HepG2 (cell line): ENCODE measurements around the gene CALML6. TPM values are rescaled to one million over a fixed set of nuclear protein-coding genes. Genes with fewer than 3 reads are reported as not detected.
A peak's percentile ranks its signal among the peaks of the same experiment; 100 is the strongest.

ENCODE experiments used
- ATAC-seq: fragments of 200-7000 bp; cut with Tn5 transposase; 3 replicates; pipeline ENCODE4 v1.9.1; 2020; ENCODE audit warnings: mild to moderate bottlenecking, moderate library complexity
- BruUV-seq: library from RNA; stranded (reverse); fragments of 400-500 nt; replicated peaks from 2 replicates; lab custom pipeline; 2021; lab: Mats Ljungman, UMichigan
- CTCF ChIA-PET: fragments of 300-600 bp; formaldehyde crosslinking; extraction: SDS; loops from one replicate; lab custom pipeline; 2021; ENCODE audit warnings: low total read pairs, inconsistent platforms, low intra/inter-chr PET ratio; lab: Yijun Ruan, JAX
- POLR2A ChIA-PET: fragments of 350-600 bp; sonication (Branson Sonifier 250); formaldehyde crosslinking; loops from one replicate; lab custom pipeline; 2020; ENCODE audit warnings: antibody characterized with exemption, inconsistent platforms; lab: Yijun Ruan, JAX
- DNase-seq: peaks from one replicate; pipeline ENCODE4 v3.0.0-alpha.2; 2015; ENCODE audit warnings: low spot score
- FAIRE-seq: peaks from 3 replicates; lab custom pipeline; 2011; peaks lifted over from hg19 to GRCh38; lab: Jason Lieb, UNC
- H2AFZ ChIP-seq: one replicate; pipeline ENCODE4 v1.6.1; 2011; ENCODE audit warnings: low read length, inconsistent platforms
- H3K27ac ChIP-seq: fragments of 300-600 bp; 3 replicates; pipeline ENCODE4 v1.8.0; 2011; ENCODE audit warnings: mixed run types, mild to moderate bottlenecking, mixed read lengths, low read length, inconsistent platforms; ENCODE audit not compliant: insufficient read depth; ENCODE audit errors: extremely low read length
- H3K27me3 ChIP-seq, 2 experiments: fragments of 200-600 bp in 1 of 2; 2 replicates in 1 of 2; 3 replicates in 1 of 2; pipeline versions ENCODE4 v1.6.0 to v1.8.0; 2011; ENCODE audit warnings: low read length in 2 of 2, mild to moderate bottlenecking in 2 of 2, moderate library complexity in 2 of 2, inconsistent platforms in 1 of 2; ENCODE audit not compliant: insufficient read depth in 2 of 2, control insufficient read depth in 1 of 2
- H3K36me3 ChIP-seq, 2 experiments: fragments of 200-600 bp in 1 of 2; replicated peaks in 1 of 2; 2 replicates in 1 of 2; 3 replicates in 1 of 2; pipeline versions ENCODE4 v1.5.1 to v1.8.0; 2011; ENCODE audit warnings: low read length in 2 of 2, inconsistent platforms in 1 of 2; ENCODE audit not compliant: insufficient read depth in 2 of 2, control insufficient read depth in 1 of 2
- H3K4me1 ChIP-seq: 2 replicates; pipeline ENCODE4 v1.5.1; 2012; ENCODE audit warnings: low read length, inconsistent platforms; ENCODE audit not compliant: insufficient read depth
- H3K4me2 ChIP-seq: 2 replicates; pipeline ENCODE4 v1.6.0; 2011; ENCODE audit warnings: low read depth, low read length, inconsistent platforms
- H3K4me3 ChIP-seq, 3 experiments: fragments of 200-600 bp in 1 of 3; sonication (generic), shearing (Covaris generic) in 1 of 3; replicated peaks in 1 of 3; 2 replicates each; pipeline ENCODE4 v1.5.1; 2011 to 2016; ENCODE audit warnings: low read length in 3 of 3, inconsistent platforms in 2 of 3, low read depth in 2 of 3, mild to moderate bottlenecking in 2 of 3, control low read depth in 1 of 3, mixed read lengths in 1 of 3; ENCODE audit not compliant: insufficient read depth in 1 of 3
- H3K79me2 ChIP-seq: one replicate; pipeline ENCODE4 v1.6.1; 2011; ENCODE audit warnings: low read length, inconsistent platforms; ENCODE audit not compliant: insufficient read depth
- H3K9ac ChIP-seq: 2 replicates; pipeline ENCODE4 v1.6.0; 2011; ENCODE audit warnings: mild to moderate bottlenecking, low read depth, low read length, inconsistent platforms; ENCODE audit not compliant: insufficient read depth
- H3K9me3 ChIP-seq: 2 replicates; pipeline ENCODE4 v1.5.1; 2012; ENCODE audit warnings: mild to moderate bottlenecking, low read length
- H4K20me1 ChIP-seq: 2 replicates; pipeline ENCODE4 v1.6.0; 2011; ENCODE audit warnings: inconsistent platforms, mild to moderate bottlenecking, low read length, moderate library complexity; ENCODE audit not compliant: insufficient read depth
- CENPT ChIP-seq: sonication (generic); formaldehyde crosslinking; IDR thresholded peaks from 2 replicates; pipeline ENCODE4 v1.8.0; 2022; ENCODE audit warnings: low read depth, mild to moderate bottlenecking, moderate library complexity, missing genetic modification reagents
- EP300 ChIP-seq, 3 experiments: sonication (generic) in 1 of 3; formaldehyde crosslinking in 1 of 3; IDR thresholded peaks; 2 replicates each; pipeline versions ENCODE4 v1.5.1 to v1.6.1; 2011 to 2020; ENCODE audit warnings: low read depth in 2 of 3, low read length in 2 of 3, borderline replicate concordance in 1 of 3, improper control_type of control experiment in 1 of 3, mild to moderate bottlenecking in 1 of 3, missing genetic modification reagents in 1 of 3, moderate library complexity in 1 of 3
- HHEX ChIP-seq: IDR thresholded peaks from 2 replicates; pipeline ENCODE4 v1.6.1; 2016; ENCODE audit warnings: control low read depth
- IKZF1 ChIP-seq: fragments of 450-650 bp; IDR thresholded peaks from 2 replicates; pipeline ENCODE4 v1.7.1; 2016
- KDM1A ChIP-seq: IDR thresholded peaks from 2 replicates; pipeline ENCODE4 v1.6.1; 2016; ENCODE audit warnings: missing compliant biosample characterization
- KMT2B ChIP-seq: IDR thresholded peaks from 2 replicates; pipeline ENCODE4 v1.6.1; 2016; ENCODE audit warnings: missing genetic modification reagents, missing compliant biosample characterization
- MTF1 ChIP-seq: sonication (generic); formaldehyde crosslinking; IDR thresholded peaks from 2 replicates; pipeline ENCODE4 v1.5.0; 2020; ENCODE audit warnings: missing genetic modification reagents
- MXI1 ChIP-seq: IDR thresholded peaks from 3 replicates; pipeline ENCODE4 v1.6.1; 2012; ENCODE audit warnings: low read depth, low read length, inconsistent platforms, borderline replicate concordance
- NFIB ChIP-seq: sonication (generic); formaldehyde crosslinking; IDR thresholded peaks from 2 replicates; pipeline ENCODE4 v1.9.0; 2021; ENCODE audit warnings: missing genetic modification reagents, mild to moderate bottlenecking, borderline replicate concordance
- NFYC ChIP-seq: IDR thresholded peaks from 2 replicates; pipeline ENCODE4 v1.6.1; 2016; ENCODE audit warnings: missing genetic modification reagents, missing compliant biosample characterization
- NRL ChIP-seq: sonication (generic); formaldehyde crosslinking; IDR thresholded peaks from 2 replicates; pipeline ENCODE4 v1.5.0; 2020; ENCODE audit warnings: missing genetic modification reagents, mild to moderate bottlenecking, moderate library complexity, borderline replicate concordance
- TBL1XR1 ChIP-seq: fragments of 150-350 bp; IDR thresholded peaks from 2 replicates; pipeline ENCODE4 v1.6.1; 2014; ENCODE audit warnings: borderline replicate concordance, low read length; ENCODE audit not compliant: partially characterized antibody
- TCF7 ChIP-seq: sonication (generic); IDR thresholded peaks from 2 replicates; pipeline ENCODE4 v1.6.1; 2016; ENCODE audit warnings: antibody characterized with exemption, low read depth
- ZBTB7A ChIP-seq: sonication (generic); formaldehyde crosslinking; IDR thresholded peaks from 2 replicates; pipeline ENCODE4 v1.8.0; 2022; ENCODE audit warnings: mild to moderate bottlenecking, missing genetic modification reagents
- ZMYM2 ChIP-seq: sonication (generic); formaldehyde crosslinking; IDR thresholded peaks from 2 replicates; pipeline ENCODE4 v1.8.0; 2022; ENCODE audit warnings: mild to moderate bottlenecking, missing genetic modification reagents
- ZNF124 ChIP-seq: sonication (generic); formaldehyde crosslinking; IDR thresholded peaks from 2 replicates; pipeline ENCODE4 v1.4.0; 2020; ENCODE audit warnings: missing genetic modification reagents
- ZNF382 ChIP-seq: sonication (generic); formaldehyde crosslinking; IDR thresholded peaks from 2 replicates; pipeline ENCODE4 v1.5.0; 2020; ENCODE audit warnings: missing genetic modification reagents, mild to moderate bottlenecking, borderline replicate concordance
- WGBS: methylation state at CpG from one replicate; pipeline ENCODE4 v1.1.6; 2017; ENCODE audit warnings: low lambda C conversion rate; 5-methylcytosine and 5-hydroxymethylcytosine counted together
- in situ Hi-C: cut with HindIII; loops from 2 replicates; pipeline ENCODE4 v1.10.0; 2017; ENCODE audit warnings: low pct_unique_long_range_greater_than_20kb; ENCODE audit not compliant: extremely low pct_ligation_motif_present
- intact Hi-C: fragments of 100-400 bp; cut with micrococcal nuclease; formaldehyde crosslinking; loops from one replicate; pipeline ENCODE4 v1.10.0; 2022; ENCODE audit not compliant: unreplicated experiment
- polyA plus RNA-seq, 8 experiments: library from polyadenylated mRNA; depleted of rRNA in 3 of 8; stranded (reverse) in 7 of 8; unstranded in 1 of 8; fragments of >200 nt; fragmentation: Illumina TruSeq in 4 of 8; extraction: Trizol in 4 of 8; gene quantifications; 2 replicates each; pipeline versions ENCODE4 v1.2.1 to v1.2.3, GENCODE V29; 2011 to 2016; ENCODE audit warnings: low read depth in 4 of 8, missing spikeins in 1 of 8, mixed read lengths in 1 of 8; ENCODE audit not compliant: insufficient read depth in 1 of 8
- total RNA-seq, 5 experiments: library from RNA; depleted of rRNA; stranded (reverse); fragments of >200 nt; fragmentation: Illumina TruSeq; extraction: Trizol; gene quantifications; 2 replicates each; pipeline ENCODE4 v1.2.3, GENCODE V29; 2016; ENCODE audit warnings: low read depth in 1 of 5
- TF ChIP-seq, protein P1 (sequence below): sonication (generic); formaldehyde crosslinking; IDR thresholded peaks from 2 replicates; pipeline ENCODE4 v1.9.0; 2021; ENCODE audit warnings: missing genetic modification reagents, borderline replicate concordance
- TF ChIP-seq, protein P2 (sequence below): fragments of 450-650 bp; IDR thresholded peaks from 2 replicates; pipeline ENCODE4 v1.6.1; 2016
- TF ChIP-seq, protein P3 (sequence below): sonication (generic); formaldehyde crosslinking; IDR thresholded peaks from 2 replicates; pipeline ENCODE4 v1.4.0; 2020; ENCODE audit warnings: mild to moderate bottlenecking, missing genetic modification reagents

The CALML6 gene
- total and polyA plus RNA-seq, 2 of the 13 experiments (the other 11 are each of a cell fraction or from before 2014, with no cell fraction given), result 0.11 to 0.12 TPM

DNA sequence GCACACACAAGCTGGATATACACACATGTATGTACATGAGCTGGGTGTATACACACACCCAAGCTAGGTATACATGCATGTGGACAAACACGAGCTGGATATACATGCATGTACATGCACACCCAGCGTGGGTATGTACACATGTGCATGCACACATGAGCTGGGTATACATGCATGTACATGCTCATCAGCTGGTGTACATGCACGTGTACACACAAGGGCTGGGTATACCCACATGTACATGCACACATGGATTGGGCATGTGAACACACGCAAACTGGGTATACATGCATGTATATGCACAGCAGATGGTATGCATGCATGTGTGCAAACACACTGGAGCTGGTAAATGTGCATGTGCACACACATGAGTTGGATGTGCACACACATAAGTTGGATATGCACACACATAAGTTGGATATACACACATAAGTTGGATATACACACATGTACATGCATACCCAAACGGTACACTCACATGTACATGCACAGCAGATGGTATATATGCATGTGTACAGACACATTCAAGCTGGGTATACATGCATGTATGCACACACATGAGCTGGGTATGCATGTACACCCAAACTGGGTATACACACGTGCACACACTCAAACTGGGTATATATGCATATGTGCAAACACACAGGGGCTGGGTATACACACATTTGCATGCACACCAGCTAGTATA lies 16.7 kb upstream of the CALML6 start:
- BruUV-seq, result no TSS peak
- FAIRE-seq, result no peak
- TF ChIP-seq TBL1XR1 (peak; percentile 9), ZBTB7A (CRISPR knock-in tag) (0 out of 2 replicates have a peak, but pooled peaks have one; percentile 52), ZNF382 (CRISPR knock-in tag) (no peak), NFIB (CRISPR knock-in tag) (peak; percentile 88; the same call in 1 of the 2 replicates), HHEX (CRISPR knock-in tag) (no peak), MTF1 (no peak), CENPT (no peak), EP300 (IDR thresholded peaks at IDR 0.05; ENCODE audit: low read depth in 2 of 2, low read length in 2 of 2) (no peak), EP300 (CRISPR knock-in tag; IDR thresholded peaks at IDR 0.05; ENCODE audit: borderline replicate concordance) (no peak), NFYC (CRISPR knock-in tag) (no peak), KMT2B (CRISPR knock-in tag) (no peak), MXI1 (peak; percentile 63; the same call in 2 of the 3 replicates), ZMYM2 (peak; percentile 51), KDM1A (CRISPR knock-in tag) (no peak), NRL (CRISPR knock-in tag) (no peak), IKZF1 (no peak), ZNF124 (CRISPR knock-in tag) (no peak), TCF7 (no peak)
- TF ChIP-seq, protein P1, sequence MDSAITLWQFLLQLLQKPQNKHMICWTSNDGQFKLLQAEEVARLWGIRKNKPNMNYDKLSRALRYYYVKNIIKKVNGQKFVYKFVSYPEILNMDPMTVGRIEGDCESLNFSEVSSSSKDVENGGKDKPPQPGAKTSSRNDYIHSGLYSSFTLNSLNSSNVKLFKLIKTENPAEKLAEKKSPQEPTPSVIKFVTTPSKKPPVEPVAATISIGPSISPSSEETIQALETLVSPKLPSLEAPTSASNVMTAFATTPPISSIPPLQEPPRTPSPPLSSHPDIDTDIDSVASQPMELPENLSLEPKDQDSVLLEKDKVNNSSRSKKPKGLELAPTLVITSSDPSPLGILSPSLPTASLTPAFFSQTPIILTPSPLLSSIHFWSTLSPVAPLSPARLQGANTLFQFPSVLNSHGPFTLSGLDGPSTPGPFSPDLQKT (CRISPR knock-in tag), result no peak
- TF ChIP-seq, protein P2, sequence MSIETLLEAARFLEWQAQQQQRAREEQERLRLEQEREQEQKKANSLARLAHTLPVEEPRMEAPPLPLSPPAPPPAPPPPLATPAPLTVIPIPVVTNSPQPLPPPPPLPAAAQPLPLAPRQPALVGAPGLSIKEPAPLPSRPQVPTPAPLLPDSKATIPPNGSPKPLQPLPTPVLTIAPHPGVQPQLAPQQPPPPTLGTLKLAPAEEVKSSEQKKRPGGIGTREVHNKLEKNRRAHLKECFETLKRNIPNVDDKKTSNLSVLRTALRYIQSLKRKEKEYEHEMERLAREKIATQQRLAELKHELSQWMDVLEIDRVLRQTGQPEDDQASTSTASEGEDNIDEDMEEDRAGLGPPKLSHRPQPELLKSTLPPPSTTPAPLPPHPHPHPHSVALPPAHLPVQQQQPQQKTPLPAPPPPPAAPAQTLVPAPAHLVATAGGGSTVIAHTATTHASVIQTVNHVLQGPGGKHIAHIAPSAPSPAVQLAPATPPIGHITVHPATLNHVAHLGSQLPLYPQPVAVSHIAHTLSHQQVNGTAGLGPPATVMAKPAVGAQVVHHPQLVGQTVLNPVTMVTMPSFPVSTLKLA, result peak; percentile 51
- TF ChIP-seq, protein P3, sequence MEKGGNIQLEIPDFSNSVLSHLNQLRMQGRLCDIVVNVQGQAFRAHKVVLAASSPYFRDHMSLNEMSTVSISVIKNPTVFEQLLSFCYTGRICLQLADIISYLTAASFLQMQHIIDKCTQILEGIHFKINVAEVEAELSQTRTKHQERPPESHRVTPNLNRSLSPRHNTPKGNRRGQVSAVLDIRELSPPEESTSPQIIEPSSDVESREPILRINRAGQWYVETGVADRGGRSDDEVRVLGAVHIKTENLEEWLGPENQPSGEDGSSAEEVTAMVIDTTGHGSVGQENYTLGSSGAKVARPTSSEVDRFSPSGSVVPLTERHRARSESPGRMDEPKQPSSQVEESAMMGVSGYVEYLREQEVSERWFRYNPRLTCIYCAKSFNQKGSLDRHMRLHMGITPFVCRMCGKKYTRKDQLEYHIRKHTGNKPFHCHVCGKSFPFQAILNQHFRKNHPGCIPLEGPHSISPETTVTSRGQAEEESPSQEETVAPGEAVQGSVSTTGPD (CRISPR knock-in tag), result no peak

More for the DNA sequence above, 16.7 kb upstream of the CALML6 start:
- intact Hi-C loops (no loop called here), in situ Hi-C loops (no loop called here)
- H3K36me3 ChIP-seq, result no peaks in the 10 kb centered on the region
- H3K4me2 ChIP-seq, result peak overlapping the region; percentile 73; the same call in 1 of the 2 replicates
- H3K79me2 ChIP-seq, result no peaks in the 10 kb centered on the region
- ATAC-seq (no peak), DNase-seq (no peak)
- no peaks in the 10 kb centered on the region; a peak in 1 of 5 replicates for H3K27me3 ChIP-seq
- H3K9ac ChIP-seq, result no peak overlapping the region
- H3K4me1 ChIP-seq, result peaks cover 77% of the 10 kb centered on the region
- ChIA-PET POLR2A (interaction anchor here (0.8 kb wide), 1 partner anchor 11 kb away, joined by 3 read pairs; no protein-coding TSS in a partner anchor), CTCF (interaction anchor here (1.3 kb wide), 1 partner anchor 11 kb away, joined by 3 read pairs; no protein-coding TSS in a partner anchor)
- H2AFZ ChIP-seq, result no peak overlapping the region
- no peak overlapping the region for H3K27ac ChIP-seq
- 50% methylated on average over 4 of the region's 6 CpGs for WGBS
- H3K9me3 ChIP-seq, result no peaks in the 10 kb centered on the region
- no peaks in the 10 kb centered on the region for H4K20me1 ChIP-seq
- H3K4me3 ChIP-seq, result no peak overlapping the region
